ENCODE results near the gene MMAB.
A peak's percentile ranks its signal among the peaks of the same experiment; 100 is the strongest.

MMAB gene

DNA sequence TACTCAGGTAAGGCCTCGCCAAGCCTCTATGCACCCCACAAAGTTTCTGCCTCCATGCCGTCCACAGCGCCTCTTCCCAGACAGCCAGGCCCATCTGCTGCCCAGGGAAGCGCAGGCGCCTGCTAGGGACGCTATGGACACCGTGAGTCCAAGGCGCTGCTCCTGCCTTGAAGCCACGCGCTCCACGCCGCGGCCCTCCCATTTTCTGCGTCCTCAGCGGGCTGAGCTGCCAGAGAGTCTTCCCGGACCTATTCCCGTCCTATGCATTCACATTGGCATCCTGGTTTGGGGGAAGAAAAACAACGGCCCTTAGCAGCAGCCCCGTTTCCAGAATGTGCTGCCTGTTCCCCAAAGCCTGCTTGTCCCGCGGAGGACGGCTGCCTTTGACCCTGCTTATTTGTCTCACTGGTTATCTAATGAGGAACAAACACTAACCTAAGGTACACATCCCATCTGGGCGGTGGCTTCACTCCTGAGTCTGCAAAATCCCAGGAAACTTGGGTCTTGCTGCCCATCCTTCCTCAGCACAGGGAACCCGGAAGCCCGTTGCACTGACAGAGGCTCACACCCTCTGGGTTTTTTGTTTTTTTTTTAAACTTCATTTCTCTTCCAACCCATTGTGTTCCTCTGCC lies 38.0 kb downstream of the MMAB start:
- DNase-seq, result no peak

GRCh38 chr12:109534456-109534855 lies 38.8 kb downstream of the MMAB start:
- DNase-seq, result no peak

- DNase-seq, result no peak
Measured at GRCh38 chr12:109533487-109533740, 39.9 kb downstream of the MMAB start.

GRCh38 chr12:109532721-109533486 lies 40.4 kb downstream of the MMAB start:
- DNase-seq, result no peak

GRCh38 chr12:109531411-109531810 lies 41.9 kb downstream of the MMAB start:
- DNase-seq, result no peak

DNA sequence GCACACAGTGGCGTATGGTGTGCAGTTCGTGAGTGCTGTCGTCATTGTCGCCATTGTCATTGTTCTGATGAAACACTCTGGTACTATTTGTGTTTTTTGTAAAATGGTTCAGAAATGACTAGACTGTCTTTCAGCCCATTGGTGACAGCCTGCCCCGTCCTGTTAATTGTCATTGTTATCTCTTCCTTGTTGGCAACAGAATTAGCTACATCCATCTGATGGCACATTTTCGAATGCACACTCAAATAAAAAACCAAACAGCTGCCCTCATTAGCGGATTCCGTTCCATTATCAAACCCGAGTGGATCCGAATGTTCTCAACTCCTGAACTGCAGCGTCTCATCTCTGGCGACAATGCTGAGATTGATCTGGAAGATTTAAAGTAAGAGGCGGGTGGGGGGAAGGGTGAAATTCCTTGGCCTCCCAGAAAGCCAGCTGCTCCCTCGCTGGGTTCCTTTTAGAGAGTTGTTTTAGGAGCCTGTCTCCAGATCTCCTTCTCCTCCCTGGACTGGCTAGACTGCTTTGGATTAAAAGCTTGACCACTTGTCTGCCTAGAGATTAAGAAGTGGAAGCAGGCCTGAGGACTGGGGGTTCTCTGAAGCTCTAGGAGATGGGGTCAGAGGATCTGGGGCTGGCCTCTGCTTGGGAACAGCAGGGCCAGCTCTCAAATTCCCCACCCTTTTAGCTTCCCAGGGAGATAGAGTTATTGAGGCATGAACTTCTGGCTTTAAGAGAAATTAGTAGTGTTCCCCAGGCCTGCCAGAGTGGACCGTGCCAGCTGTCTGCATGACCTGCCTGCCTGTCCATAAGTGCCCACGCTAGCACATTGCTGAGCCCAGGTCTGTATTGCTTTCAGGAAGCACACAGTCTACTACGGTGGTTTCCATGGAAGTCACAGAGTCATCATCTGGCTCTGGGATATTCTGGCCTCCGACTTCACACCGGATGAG lies 43.3 kb downstream of the MMAB start:
- no peak for DNase-seq

- no peak for DNase-seq
Measured at GRCh38 chr12:109527489-109528123, 45.7 kb downstream of the MMAB start.

- no peak for DNase-seq
Measured at GRCh38 chr12:109525279-109525585, 48.1 kb downstream of the MMAB start.

GRCh38 chr12:109524466-109525278 lies 48.6 kb downstream of the MMAB start:
- DNase-seq, result no peak

DNA sequence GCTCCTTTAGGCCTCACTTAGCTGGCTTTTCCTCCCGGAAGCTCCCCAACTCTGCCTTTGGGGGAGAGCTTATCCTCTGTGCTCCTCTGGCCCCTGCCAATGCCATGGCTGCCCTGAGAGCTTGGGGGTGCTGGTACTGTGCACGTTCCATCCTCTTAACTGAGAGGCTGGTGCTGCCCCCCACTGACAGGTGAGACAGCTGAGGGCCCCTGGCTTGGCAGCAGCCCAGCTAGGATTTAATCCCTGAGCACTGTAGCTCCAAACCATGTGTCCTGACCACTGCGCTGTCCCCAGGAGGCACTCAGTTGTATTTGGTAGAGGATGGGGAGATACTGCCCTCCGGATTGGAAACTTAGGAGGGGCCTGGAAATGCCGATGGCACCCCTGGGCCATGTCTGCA lies 49.8 kb downstream of the MMAB start:
- DNase-seq, result no peak

DNA sequence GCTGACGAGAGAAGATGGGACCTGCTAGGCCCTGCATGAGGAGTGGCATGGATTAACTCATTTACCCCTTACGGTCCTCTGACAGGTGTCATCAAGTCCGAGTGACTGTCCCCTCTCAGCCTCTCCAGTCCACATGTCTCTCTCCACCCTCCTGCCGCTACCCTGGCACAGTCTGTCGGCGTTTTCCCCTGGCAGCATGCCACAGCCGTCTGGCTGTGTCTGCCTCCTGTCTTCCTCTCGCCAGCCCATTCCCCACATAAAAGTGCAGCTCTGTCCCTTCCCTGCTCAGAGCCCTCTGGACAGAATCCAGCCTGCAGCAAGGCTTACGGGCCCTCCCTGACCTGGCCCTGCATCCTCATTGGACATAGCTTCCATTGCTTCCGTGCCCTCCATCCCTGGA lies 50.2 kb downstream of the MMAB start:
- no peak for DNase-seq

GRCh38 chr12:109521831-109522230 lies 51.5 kb downstream of the MMAB start:
- DNase-seq, result no peak

DNA sequence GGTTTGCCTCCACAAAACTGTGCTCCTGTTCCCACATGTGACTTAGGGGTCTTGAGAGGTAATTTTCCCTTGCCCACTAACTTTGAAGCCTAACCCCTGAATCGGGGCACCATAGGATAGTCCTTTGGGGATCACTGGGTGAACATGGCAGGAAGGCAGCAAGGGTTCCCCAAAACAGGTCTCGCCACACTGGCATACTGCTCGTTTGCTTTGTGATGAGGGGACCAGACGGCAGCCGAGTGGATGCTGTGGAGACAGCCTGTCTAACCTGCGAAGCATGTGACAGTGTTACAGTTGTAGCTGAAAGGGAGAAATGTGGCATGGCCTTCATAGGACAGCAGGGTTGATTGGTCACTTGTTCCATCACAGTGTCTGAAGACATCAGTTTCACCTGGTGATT lies 53.5 kb downstream of the MMAB start:
- no peak for DNase-seq

- peak; percentile 62 for DNase-seq
Measured at GRCh38 chr12:109518820-109519665, 54.3 kb downstream of the MMAB start.

- no peak for DNase-seq
Measured at GRCh38 chr12:109517619-109518018, 55.7 kb downstream of the MMAB start.

GRCh38 chr12:109513977-109514376 lies 59.3 kb downstream of the MMAB start:
- DNase-seq, result no peak

- no peak for DNase-seq
Measured at GRCh38 chr12:109513051-109513450, 60.3 kb downstream of the MMAB start.

DNA sequence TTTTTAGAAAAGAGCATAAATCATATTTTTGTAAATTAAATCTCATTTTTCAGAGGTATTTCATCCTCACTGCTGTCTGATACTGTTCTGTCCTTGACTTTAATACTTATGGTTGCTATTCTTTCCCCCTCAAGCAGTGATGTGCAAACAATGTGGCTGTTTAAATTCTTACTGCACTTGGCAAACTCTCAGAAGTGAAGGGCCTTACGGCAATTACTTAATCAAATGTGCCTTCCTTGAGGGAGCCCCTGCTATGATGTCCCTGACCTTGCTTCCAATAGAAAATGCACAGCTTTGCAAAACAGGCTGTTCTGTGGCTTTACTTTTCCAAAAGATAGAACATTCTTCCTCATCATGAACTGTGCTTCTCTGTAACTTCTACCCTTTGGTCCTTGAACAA lies 60.7 kb downstream of the MMAB start:
- DNase-seq, result no peak

DNA sequence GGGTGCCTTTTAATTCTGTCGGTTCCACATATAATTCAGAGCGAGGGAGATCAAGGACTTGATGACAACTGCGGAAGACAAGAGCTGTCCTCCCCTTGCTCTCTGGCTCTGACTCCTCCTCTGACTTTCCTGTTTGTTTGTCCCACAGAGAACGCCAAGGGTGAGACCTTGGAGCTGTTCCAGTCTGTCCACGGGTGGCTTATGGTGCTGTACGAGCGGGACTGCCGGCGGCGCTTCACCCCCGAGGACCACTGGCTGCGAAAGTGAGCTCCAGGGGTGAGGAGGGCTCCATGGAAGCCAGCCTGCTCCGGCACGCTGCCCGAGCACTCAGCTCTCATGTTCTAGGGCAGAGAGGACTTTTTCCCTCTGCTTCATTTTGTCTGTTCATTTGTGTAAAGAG lies 63.1 kb downstream of the MMAB start:
- DNase-seq, result no peak

DNA sequence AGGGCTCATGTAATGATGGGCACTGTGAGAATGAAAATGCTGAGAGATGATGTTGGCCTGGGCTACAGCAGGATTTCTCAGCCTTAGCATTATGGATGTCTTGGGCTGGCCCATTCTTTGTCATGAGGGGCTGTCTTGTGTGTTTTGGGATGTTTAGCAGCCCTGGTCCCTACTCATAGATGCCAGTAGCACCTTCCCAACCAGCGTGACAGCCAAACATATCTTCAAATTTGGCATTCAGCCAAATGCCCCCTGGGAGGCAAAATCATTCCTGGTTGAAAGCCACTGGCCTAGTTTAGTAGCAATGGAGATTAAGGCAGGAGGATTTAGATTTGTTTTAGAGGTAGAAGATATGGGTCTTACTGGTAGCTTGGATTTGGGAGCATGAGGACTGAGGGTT lies 69.2 kb downstream of the MMAB start:
- DNase-seq, result no peak
